Glomerular visceral epithelial cell (primary cell): Measurements from ENCODE around the gene MIEF1.

Source experiments
- DNase-seq: peaks from one replicate; pipeline ENCODE4 v3.0.0-alpha.2; 2016; ENCODE audit errors: extremely low spot score

The MIEF1 gene

GRCh38 chr22:39470451-39471291, 31.4 kb upstream of the MIEF1 start:
- DNase-seq = no peak

- peak; percentile 79 for DNase-seq
These were observed 30.5 kb upstream of the MIEF1 start for GRCh38 chr22:39471381-39472141.

GRCh38 chr22:39472570-39473556, 29.2 kb upstream of the MIEF1 start:
- DNase-seq = no peak

DNA sequence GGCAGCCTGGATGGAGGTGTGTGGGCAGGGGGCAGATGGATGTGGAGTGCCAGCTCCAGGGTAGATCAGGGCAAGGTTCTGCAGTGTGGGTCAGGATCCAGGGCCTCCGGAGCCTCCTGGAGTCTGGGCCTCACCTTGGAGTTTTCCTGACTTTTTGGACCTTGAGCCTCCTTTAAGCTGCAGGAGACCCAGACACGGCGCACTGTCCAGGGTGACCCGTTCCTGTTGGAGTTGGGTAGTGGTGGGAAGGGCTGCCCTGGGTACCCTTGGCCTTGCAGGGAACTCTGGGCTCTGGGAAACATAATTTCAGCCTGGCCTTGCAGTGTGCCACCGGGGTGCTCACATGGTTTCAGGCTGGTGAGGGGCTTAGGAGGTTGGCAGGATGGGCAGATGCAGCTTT, 28.2 kb upstream of the MIEF1 start:
- no peak for DNase-seq

DNA sequence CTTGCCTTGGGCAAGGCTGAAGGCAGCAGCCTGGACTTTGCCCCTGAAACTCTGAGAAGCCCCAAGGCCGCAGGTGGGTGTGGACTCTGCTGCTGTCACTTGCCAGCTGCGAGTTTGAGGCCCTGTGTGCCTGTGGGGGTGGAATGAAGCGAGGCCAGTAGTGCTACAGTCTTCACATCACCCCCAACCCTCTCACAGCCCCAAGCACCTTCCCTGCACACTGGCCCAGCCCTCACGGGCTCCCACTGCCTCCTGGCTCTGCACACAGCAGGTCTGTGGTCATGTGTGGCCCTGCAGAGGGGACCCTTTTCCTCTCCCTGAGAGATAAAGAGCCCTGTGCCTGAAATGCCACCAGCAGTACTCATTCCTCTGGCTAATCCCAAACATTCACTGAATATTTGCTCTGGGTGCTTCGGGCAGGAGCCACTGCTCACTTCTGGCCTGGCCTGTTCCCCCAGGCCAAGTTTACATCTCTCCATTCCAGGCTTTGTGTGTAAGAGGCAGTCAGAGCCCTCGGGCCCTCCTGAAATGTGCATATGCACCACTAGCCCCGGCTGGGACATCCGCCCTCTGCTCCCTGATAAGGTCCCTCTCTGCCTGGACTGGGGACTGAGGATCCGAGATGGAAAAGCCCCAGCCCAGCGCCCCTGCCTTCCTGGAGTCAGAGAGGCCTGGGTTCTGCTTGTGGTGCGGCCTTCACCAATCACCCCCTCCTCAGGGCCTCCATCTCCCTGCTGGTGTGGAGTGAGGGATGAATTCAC, 27.6 kb upstream of the MIEF1 start:
- no peak for DNase-seq

DNA sequence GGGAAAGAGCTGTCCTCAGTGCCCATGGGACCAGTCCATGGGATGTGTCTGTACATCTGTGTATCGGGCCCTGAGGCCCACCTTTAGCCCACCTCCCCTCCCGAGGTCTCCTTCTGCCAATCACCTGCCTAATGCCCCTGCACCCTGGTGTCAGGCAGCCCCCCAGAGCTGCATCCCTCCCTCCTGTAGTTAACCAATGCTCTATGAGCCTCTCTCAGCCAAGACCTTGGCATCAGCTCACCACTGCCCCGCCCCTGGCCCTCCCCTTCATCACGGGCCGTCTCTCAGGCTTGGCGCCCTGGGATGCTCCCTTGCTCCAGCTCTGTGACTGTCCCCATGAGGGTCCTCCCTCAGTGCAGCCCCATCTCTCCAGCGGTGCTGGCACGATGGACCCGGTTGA, 26.8 kb upstream of the MIEF1 start:
- no peak for DNase-seq

DNA sequence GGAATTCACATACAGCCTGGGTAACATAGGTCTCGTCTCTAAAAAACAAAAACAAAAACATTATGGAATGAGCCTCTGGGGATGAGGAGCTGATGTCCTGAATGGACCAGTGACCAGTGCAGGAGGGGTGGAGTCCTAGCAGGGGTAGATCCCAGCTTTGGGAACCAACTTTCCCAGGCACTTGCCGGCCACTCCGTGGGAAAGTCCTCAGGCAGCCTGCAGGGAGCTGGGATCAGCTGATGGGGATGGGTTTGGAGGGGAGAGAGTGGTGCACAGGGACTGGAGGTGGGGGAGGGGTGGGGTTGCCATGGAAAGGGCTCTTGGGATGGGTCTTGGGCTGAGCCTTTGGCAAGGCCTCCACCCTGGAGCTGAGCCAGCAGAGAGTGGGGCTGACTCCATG, 26.2 kb upstream of the MIEF1 start:
- no peak for DNase-seq

DNA sequence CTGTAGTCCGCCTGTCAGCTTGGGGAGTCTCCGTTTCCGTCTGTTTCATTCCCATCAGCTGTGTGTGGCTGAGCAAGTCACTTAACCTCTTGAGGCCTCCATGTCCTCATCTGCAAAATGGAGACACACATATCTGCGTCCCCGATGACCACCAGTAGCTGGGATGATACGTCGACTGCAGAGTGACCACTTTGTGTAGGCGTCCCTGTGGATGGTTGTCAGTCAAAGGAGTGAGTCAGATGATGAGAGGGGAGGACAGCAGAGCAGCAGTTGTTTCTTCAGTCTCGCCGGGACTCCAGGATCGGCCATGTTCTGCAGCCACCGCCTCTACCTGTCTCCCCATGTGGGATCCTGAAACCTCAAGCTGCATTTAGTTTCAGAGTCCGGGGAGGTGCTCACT, 25.4 kb upstream of the MIEF1 start:
- DNase-seq = no peak

DNA sequence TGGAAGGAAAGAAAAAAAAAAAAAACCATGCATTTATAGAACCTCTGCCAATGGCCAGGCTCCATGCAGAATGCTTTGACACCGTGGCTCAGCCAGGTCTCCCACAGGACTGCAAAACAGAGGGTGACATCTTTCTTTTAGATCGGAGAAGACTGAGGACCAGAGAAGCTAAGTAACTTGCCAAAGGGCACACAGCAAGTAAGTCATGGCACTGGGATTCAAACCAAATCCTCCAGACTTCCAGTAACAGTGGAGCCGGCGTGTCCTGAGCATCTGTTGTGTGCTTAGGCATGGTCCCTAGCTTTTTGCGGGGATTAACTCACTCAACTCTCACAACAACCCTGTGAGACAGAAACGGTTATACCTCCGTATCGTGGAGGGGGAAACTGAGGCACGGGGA, 24.5 kb upstream of the MIEF1 start:
- DNase-seq = no peak

DNA sequence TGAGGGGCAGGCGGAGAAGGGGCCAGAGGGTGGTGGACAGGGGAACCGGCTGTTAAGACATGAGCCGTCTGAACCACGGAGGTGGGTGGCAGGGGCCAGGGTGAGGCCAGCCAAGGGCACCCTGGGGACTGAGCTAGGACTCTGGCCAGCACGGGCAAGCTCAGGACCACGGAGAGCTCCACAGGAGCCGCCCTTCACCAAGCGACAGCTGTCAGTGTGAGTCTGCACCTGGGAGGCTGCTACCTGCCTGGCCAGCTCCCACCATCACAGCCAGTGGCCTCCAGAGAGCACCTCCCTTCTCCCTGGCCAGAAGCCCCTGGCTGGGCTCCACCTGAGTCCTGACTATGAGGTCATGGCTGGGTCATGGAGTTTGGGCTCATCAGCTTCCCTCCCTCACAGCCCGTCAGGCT, 23.6 kb upstream of the MIEF1 start:
- DNase-seq = peak; percentile 27

DNA sequence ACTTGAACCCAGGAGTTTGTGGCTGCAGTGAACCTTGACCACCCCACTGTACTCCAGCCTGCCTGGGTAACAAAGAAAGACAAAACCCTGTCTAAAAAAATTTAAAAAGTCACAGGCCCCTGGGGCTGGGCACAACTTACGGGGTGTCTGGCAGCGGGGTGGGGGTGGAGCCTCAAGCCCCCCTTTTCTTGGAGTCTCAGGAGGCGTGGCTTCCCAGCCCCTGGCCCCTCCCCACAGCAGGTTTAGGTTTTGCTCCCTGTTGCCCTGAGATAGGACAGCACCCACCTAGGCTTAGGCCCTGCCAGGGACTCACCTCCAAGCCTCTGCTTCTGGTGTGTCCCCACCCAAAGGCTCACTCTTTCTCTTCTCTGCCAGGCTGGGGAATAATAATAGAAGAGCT, 22.8 kb upstream of the MIEF1 start:
- no peak for DNase-seq

- DNase-seq = no peak
These were observed 21.5 kb upstream of the MIEF1 start for GRCh38 chr22:39480557-39480956.

DNA sequence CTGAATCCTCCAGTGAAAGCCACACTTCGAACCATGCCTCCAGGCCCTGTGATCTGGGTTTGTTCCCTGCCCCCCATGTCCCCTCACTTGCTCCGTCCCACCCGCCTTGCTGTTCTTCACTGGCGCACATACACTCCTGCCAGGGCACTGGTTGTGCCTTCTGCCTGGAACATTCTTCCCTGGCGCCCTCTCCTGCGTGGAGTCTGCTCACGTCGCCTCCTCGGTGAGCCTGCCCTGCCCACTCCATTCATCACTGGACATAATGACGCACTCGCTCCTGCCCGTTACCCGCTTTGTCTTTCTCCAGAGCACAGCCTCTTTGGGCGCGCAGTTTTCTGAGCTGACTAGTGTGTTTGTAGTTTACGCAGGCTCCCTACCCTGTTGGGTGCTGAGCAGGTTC, 21.0 kb upstream of the MIEF1 start:
- no peak for DNase-seq

DNA sequence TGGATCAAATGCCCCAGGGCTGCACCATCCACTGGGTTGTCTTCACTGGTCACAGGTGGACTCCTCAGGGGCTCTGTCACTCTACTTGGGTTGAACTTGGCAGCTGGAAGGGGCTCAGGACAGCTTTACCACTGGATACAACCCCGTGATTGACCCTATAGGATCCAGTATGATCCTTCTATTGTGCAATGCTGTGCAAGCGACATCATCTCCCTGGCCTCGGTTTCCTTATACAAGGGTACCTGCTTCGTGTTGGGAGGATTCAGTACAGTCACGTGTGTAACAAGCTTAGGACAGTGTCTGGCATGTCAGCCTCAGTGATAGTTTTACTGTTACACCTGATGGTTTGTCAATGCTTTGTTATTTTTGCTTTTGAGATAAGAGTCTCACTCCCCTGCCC, 20.5 kb upstream of the MIEF1 start:
- DNase-seq = no peak

DNA sequence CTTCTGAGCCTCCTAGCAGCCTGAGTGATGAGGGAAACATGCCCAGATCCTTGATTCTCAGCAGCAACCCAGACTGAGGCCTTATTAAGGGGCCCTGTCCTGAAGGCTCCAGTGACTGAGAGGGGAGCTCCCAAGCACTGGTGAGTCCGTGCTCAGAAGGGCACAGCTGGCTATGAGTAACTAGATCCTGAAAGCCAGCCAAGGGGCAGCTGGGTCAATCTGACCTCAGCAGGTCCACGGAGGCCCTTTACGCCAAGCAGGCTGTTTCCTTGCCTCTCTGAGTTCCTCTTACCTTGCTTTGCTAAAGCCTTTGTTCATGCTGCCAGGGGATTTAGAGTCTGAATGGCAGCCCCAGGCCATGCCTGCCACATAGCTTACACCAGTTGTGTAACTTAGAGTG, 19.3 kb upstream of the MIEF1 start:
- DNase-seq = peak; percentile 73

GRCh38 chr22:39486951-39487825, 14.9 kb upstream of the MIEF1 start:
- DNase-seq = no peak

- no peak for DNase-seq
These were observed 14.1 kb upstream of the MIEF1 start for GRCh38 chr22:39487826-39488520.

DNA sequence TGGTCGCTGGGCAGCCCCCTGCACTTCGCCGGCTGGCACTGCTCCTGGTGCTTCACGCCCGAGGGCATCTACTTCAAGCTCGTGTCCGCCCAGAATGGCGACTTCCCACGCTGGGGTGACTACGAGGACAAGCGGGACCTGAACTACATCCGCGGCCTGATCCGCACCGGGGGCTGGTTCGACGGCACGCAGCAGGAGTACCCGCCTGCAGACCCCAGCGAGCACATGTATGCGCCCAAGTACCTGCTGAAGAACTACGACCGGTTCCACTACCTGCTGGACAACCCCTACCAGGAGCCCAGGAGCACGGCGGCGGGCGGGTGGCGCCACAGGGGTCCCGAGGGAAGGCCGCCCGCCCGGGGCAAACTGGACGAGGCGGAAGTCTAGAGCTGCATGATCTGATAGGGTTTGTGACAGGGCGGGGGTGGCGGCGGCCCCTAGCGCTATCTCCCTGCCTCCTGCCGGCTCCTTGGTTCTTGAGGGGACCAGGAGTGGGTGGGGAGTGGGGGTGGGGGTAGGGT, 13.5 kb upstream of the MIEF1 start:
- no peak for DNase-seq
